ENCODE results near the gene C1orf198.

The C1orf198 gene

DNA sequence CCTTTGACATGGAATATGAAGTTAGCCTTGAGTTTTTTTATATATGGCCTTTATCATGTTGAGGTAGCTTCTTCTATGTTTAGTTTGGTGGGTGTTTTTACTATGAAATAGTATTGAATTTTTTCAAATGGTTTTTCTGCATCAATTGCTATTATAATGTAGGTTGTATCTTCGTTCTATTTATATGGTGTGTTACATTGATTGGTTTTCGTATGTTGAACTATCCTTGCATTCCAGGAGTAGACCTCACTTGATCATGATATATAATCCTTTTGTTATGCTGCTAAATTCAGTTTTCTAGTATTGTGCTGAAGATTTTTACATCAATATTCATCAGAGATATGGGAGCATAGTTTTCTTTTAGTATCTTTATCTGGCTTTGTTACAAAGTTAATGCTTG is 55.8 kb downstream of the C1orf198 start:
- DNase-seq (ENCODE audit: low read depth), result no peak
- TF ChIP-seq POLR2A (IDR thresholded peaks at IDR 0.05; ENCODE audit: extremely low read depth, insufficient read length) (no peak), MAX (IDR thresholded peaks at IDR 0.05; ENCODE audit: low read depth, low read length) (no peak), CTCF (IDR thresholded peaks at IDR 0.05; ENCODE audit: low read depth, low read length) (no peak), MYC (IDR thresholded peaks at IDR 0.05; ENCODE audit: low read depth, low read length) (no peak)
- H3K4me3 ChIP-seq (ENCODE audit: low read depth, low read length), result no peak overlapping the region

- TF ChIP-seq MYC (IDR thresholded peaks at IDR 0.05; ENCODE audit: low read depth, low read length) (no peak), CTCF (IDR thresholded peaks at IDR 0.05; ENCODE audit: low read depth, low read length) (no peak), MAX (IDR thresholded peaks at IDR 0.05; ENCODE audit: low read depth, low read length) (no peak), POLR2A (IDR thresholded peaks at IDR 0.05; ENCODE audit: extremely low read depth, insufficient read length) (no peak)
- no peak for DNase-seq (ENCODE audit: low read depth)
- H3K4me3 ChIP-seq (ENCODE audit: low read depth, low read length), result no peak overlapping the region
Observed at GRCh38 chr1:230809256-230809990, 58.9 kb downstream of the C1orf198 start.

DNA sequence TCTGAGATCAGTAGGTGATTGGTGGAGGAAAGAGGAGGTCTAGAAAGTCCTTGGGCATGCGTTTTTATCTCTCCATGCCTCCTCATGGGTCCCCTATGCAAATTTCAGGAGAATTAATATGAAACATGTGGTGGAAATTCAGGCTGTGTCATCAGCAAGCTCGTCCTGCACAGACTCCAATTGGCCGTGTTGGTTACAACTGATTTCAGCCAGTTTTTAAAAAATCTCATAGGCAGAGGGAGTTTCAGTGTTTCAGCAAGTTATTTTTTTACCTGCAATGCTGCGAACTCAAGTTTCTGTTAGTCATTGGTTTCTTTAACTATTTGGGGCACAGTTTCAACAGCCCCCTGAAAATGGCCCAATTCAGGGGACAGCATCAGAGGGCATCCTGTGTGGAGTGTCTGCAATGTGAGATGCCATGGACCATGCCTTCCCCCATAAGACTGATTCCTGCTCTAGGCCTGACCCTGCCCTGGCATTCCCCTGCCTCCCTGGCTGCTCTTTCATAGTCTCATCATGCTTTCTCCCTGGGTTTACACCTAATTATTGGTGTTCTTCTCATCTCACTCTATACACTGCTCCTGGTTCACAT is 59.9 kb downstream of the C1orf198 start:
- H3K4me3 ChIP-seq (ENCODE audit: low read depth, low read length), result no peak overlapping the region
- DNase-seq (ENCODE audit: low read depth), result no peak
- TF ChIP-seq POLR2A (IDR thresholded peaks at IDR 0.05; ENCODE audit: extremely low read depth, insufficient read length) (no peak), MYC (IDR thresholded peaks at IDR 0.05; ENCODE audit: low read depth, low read length) (no peak), CTCF (IDR thresholded peaks at IDR 0.05; ENCODE audit: low read depth, low read length) (no peak), MAX (IDR thresholded peaks at IDR 0.05; ENCODE audit: low read depth, low read length) (no peak)

- TF ChIP-seq MYC (IDR thresholded peaks at IDR 0.05; ENCODE audit: low read depth, low read length), result no peak
- no peak for TF ChIP-seq CTCF (IDR thresholded peaks at IDR 0.05; ENCODE audit: low read depth, low read length)
- TF ChIP-seq POLR2A (IDR thresholded peaks at IDR 0.05; ENCODE audit: extremely low read depth, insufficient read length), result no peak
- no peak for TF ChIP-seq MAX (IDR thresholded peaks at IDR 0.05; ENCODE audit: low read depth, low read length)
- H3K4me3 ChIP-seq (ENCODE audit: low read depth, low read length), result no peak overlapping the region
- no peak for DNase-seq (ENCODE audit: low read depth)
Observed at GRCh38 chr1:230807561-230808280, 60.6 kb downstream of the C1orf198 start.

GRCh38 chr1:230807029-230807428 is 61.3 kb downstream of the C1orf198 start:
- no peak for DNase-seq (ENCODE audit: low read depth)
- no peak overlapping the region for H3K4me3 ChIP-seq (ENCODE audit: low read depth, low read length)
- TF ChIP-seq MYC (IDR thresholded peaks at IDR 0.05; ENCODE audit: low read depth, low read length), result no peak
- TF ChIP-seq CTCF (IDR thresholded peaks at IDR 0.05; ENCODE audit: low read depth, low read length), result no peak
- no peak for TF ChIP-seq POLR2A (IDR thresholded peaks at IDR 0.05; ENCODE audit: extremely low read depth, insufficient read length)
- TF ChIP-seq MAX (IDR thresholded peaks at IDR 0.05; ENCODE audit: low read depth, low read length), result no peak

Data from NB4 (cell line).